DOHH2 (cell line): Measurements from ENCODE around the gene BICRA.

Experiments
- H3F3A ChIP-seq: fragments of 200-600 bp; sonication (generic), shearing (Covaris generic); 2 replicates; pipeline ENCODE4 v1.6.0; 2016; ENCODE audit warnings: antibody characterized with exemption, mild to moderate bottlenecking; ENCODE audit not compliant: control insufficient read depth, insufficient read depth
- H3K27ac ChIP-seq: fragments of 200-600 bp; sonication (generic); 2 replicates; pipeline ENCODE4 v1.5.1; 2014; ENCODE audit warnings: low read depth, mild to moderate bottlenecking, low read length, moderate library complexity
- H3K27me3 ChIP-seq: fragments of 200-600 bp; sonication (generic); 2 replicates; pipeline ENCODE4 v1.6.1; 2014; ENCODE audit warnings: mild to moderate bottlenecking, low read length, mixed read lengths; ENCODE audit not compliant: control insufficient read depth
- H3K36me3 ChIP-seq: fragments of 200-600 bp; sonication (generic); 2 replicates; pipeline ENCODE4 v1.6.1; 2014; ENCODE audit warnings: mild to moderate bottlenecking, low read length, moderate library complexity, mixed read lengths; ENCODE audit not compliant: control insufficient read depth
- H3K4me1 ChIP-seq: fragments of 200-600 bp; sonication (generic); 2 replicates; pipeline ENCODE4 v1.6.1; 2014; ENCODE audit warnings: mild to moderate bottlenecking, low read length, mixed read lengths; ENCODE audit not compliant: control insufficient read depth
- H3K4me2 ChIP-seq: fragments of 200-600 bp; sonication (generic); 2 replicates; pipeline ENCODE4 v1.6.0; 2014; ENCODE audit warnings: mild to moderate bottlenecking, low read length, moderate library complexity
- H3K4me3 ChIP-seq: fragments of 200-600 bp; sonication (generic); 2 replicates; pipeline ENCODE4 v1.5.1; 2014; ENCODE audit warnings: mild to moderate bottlenecking, low read length, mixed read lengths
- H3K79me2 ChIP-seq: fragments of 200-600 bp; sonication (generic); 2 replicates; pipeline ENCODE4 v1.6.1; 2014; ENCODE audit warnings: mild to moderate bottlenecking, low read length, mixed read lengths; ENCODE audit not compliant: control insufficient read depth
- H3K9me2 ChIP-seq: fragments of 200-600 bp; sonication (generic); replicated peaks from 2 replicates; pipeline ENCODE4 v1.6.1; 2014; ENCODE audit warnings: mild to moderate bottlenecking, low read length, mixed read lengths; ENCODE audit not compliant: control insufficient read depth
- H3K9me3 ChIP-seq: fragments of 200-600 bp; sonication (generic); 2 replicates; pipeline ENCODE4 v1.6.1; 2014; ENCODE audit warnings: antibody characterized with exemption, low read length, mixed read lengths; ENCODE audit not compliant: control insufficient read depth, insufficient read depth
- H4K20me1 ChIP-seq: fragments of 200-600 bp; sonication (generic); 2 replicates; pipeline ENCODE4 v1.6.0; 2014; ENCODE audit warnings: low read depth, mild to moderate bottlenecking, antibody characterized with exemption, low read length, moderate library complexity; ENCODE audit not compliant: control insufficient read depth, insufficient read depth
- EZH2phosphoT487 ChIP-seq: fragments of 200-600 bp; sonication (generic); IDR thresholded peaks from 2 replicates; pipeline ENCODE4 v1.6.1; 2017; ENCODE audit warnings: borderline replicate concordance, mild to moderate bottlenecking, antibody characterized with exemption, low read length, moderate library complexity, mixed read lengths
- TF ChIP-seq, protein P1 (sequence below): fragments of 200-600 bp; sonication (generic); IDR thresholded peaks from one replicate; pipeline ENCODE4 v1.5.1; 2014; ENCODE audit warnings: antibody characterized with exemption, mild to moderate bottlenecking, low read depth, low read length; ENCODE audit not compliant: poor library complexity, severe bottlenecking

Gene BICRA

DNA sequence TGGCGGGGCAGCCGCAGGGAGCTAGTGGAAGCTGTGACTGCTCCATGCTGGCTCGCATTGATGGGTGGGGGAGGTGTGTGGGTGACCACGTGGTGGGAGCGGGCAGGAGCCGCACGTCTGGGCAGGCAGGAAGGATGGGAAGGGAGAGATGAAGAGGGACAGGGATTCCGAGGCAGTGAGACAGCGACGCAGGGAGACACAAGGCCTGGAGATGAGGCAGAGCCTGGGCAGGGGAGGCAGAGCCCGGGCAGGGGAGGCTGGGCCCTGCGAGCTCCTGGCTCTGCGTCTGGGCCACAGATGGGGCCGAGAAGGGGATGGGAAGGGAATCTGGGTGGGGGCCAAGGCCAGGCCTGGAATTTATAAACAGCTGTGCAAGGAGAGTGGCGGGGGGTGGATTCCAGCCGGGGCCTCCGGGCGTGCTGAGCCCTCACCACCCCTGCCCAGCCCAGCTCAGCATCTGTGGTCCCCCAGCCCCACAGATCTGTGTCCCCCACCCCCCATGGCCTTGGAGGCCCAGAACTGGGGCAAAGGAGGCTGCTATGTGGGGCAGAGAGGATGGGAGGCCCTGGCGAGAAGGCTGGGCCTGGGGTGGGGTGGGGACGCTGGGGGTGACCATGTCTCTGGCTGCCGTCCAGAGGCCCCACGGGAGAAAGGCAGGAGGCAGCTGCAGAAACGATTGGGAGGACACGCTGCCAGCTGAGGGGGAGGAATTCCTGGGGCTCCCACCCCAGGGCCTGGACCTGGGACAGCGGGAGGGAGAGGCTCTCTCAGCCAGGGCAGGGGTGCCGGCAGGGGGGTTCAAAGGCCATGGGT is 110.3 kb downstream of the BICRA start:
- TF ChIP-seq EZH2phosphoT487, result no peak
- TF ChIP-seq, protein P1, sequence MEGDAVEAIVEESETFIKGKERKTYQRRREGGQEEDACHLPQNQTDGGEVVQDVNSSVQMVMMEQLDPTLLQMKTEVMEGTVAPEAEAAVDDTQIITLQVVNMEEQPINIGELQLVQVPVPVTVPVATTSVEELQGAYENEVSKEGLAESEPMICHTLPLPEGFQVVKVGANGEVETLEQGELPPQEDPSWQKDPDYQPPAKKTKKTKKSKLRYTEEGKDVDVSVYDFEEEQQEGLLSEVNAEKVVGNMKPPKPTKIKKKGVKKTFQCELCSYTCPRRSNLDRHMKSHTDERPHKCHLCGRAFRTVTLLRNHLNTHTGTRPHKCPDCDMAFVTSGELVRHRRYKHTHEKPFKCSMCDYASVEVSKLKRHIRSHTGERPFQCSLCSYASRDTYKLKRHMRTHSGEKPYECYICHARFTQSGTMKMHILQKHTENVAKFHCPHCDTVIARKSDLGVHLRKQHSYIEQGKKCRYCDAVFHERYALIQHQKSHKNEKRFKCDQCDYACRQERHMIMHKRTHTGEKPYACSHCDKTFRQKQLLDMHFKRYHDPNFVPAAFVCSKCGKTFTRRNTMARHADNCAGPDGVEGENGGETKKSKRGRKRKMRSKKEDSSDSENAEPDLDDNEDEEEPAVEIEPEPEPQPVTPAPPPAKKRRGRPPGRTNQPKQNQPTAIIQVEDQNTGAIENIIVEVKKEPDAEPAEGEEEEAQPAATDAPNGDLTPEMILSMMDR, result no peak
- no peaks in the 10 kb centered on the region for H3F3A ChIP-seq
- no peaks in the 10 kb centered on the region for H3K79me2 ChIP-seq
- no peaks in the 10 kb centered on the region for H4K20me1 ChIP-seq
- H3K4me3 ChIP-seq, result no peak overlapping the region
- H3K27ac ChIP-seq, result no peak overlapping the region
- no peaks in the 10 kb centered on the region for H3K9me3 ChIP-seq
- H3K9me2 ChIP-seq, result no peaks in the 10 kb centered on the region
- no peak overlapping the region for H3K4me2 ChIP-seq
- H3K27me3 ChIP-seq, result peaks cover 7% of the 10 kb centered on the region
- peaks cover 6% of the 10 kb centered on the region; the same call in 1 of the 2 replicates for H3K4me1 ChIP-seq
- H3K36me3 ChIP-seq, result no peaks in the 10 kb centered on the region

DNA sequence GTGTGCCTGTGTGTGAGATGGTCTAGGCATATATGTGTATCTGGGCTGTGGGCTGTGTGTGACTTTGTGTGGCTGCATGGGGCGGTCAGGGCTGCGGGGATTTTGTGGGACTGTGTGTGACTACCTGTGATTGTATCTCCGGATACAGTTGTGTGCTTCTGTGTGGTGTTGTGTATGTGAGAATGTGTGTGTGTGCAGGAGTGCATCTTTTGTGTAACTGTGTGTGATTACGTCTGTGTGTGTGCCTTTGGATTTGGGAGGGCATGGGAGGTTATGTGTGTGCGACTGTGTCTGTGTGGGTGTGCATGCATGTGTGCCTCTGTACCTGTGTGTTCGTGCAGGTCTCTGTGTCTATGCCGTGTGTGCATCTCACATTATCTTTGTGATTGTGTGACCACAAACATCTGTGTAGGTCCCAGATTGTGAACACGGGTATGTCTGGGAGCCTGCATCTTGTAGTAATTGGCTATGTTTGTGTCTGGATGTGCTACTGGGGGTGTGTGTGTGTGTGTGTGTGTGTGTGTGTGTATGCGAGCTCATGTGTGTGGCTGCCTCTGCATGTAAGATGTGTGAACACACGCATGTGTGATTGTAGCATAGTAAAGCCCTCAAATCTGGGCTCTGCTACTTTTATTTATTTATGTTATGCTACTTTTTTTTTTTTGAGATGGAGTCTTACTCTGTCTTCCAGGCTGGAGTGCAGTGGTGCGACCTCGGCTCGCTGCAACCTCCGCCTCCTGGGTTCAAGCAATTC is 111.9 kb downstream of the BICRA start:
- H3K4me3 ChIP-seq, result no peak overlapping the region
- H3F3A ChIP-seq, result no peaks in the 10 kb centered on the region
- peaks cover 6% of the 10 kb centered on the region; the same call in 1 of the 2 replicates for H3K4me1 ChIP-seq
- no peaks in the 10 kb centered on the region for H3K79me2 ChIP-seq
- H3K27ac ChIP-seq, result no peak overlapping the region
- H3K27me3 ChIP-seq, result peaks cover 6% of the 10 kb centered on the region
- no peaks in the 10 kb centered on the region for H3K36me3 ChIP-seq
- no peak for TF ChIP-seq EZH2phosphoT487
- TF ChIP-seq, protein P1, result no peak
- H3K9me3 ChIP-seq, result no peaks in the 10 kb centered on the region
- H3K9me2 ChIP-seq, result no peaks in the 10 kb centered on the region
- no peak overlapping the region for H3K4me2 ChIP-seq
- H4K20me1 ChIP-seq, result no peaks in the 10 kb centered on the region

DNA sequence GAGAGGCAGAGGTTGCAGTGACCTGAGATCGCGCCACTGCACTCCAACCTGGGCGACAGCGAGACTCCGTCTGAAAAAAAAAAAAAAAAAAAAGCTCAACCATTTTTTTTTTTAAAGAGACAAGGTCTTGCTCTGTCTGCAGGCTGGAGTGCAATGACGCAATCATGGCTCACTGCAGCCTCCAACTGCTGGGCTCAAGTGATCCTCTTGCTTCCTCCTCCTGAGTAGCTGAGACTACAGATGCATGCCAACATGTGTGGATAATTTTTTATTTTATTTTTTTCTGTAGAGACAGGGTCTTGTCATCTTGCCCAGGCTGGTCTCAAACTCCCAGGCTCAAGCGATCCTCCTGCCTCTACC is 114.6 kb downstream of the BICRA start:
- Histone ChIP-seq H3K27ac (no peak overlapping the region), H3K4me2 (no peak overlapping the region), H4K20me1 (no peaks in the 10 kb centered on the region), H3K36me3 (no peaks in the 10 kb centered on the region), H3K9me3 (no peaks in the 10 kb centered on the region), H3F3A (no peaks in the 10 kb centered on the region), H3K27me3 (peaks cover 6% of the 10 kb centered on the region), H3K4me1 (peaks cover 14% of the 10 kb centered on the region; the same call in 1 of the 2 replicates), H3K79me2 (no peaks in the 10 kb centered on the region), H3K4me3 (no peak overlapping the region), H3K9me2 (no peaks in the 10 kb centered on the region)
- TF ChIP-seq, protein P1, result no peak
- no peak for TF ChIP-seq EZH2phosphoT487
